Activated CD4-positive, alpha-beta memory T cell treated with anti-CD3 and anti-CD28 coated beads, Interleukin-2, amount 10 ng/mL, durations not matched to agents 7 days and 5 days (primary cell): ENCODE measurements around the gene GBF1. TPM values are rescaled to one million over a fixed set of nuclear protein-coding genes. Genes with fewer than 3 reads are reported as not detected.

ENCODE experiments used
- CTCF ChIA-PET: fragments of 350-600 bp; sonication (Branson Sonifier 250); formaldehyde crosslinking; loops from one replicate; lab custom pipeline; 2021; ENCODE audit warnings: antibody characterized with exemption, inconsistent platforms; lab: Charles Lee
- POLR2A ChIA-PET: fragments of 350-600 bp; sonication (Branson Sonifier 250); formaldehyde crosslinking; loops from one replicate; lab custom pipeline; 2021; ENCODE audit warnings: antibody characterized with exemption; lab: Charles Lee
- DNase-seq: peaks from one replicate; pipeline ENCODE4 v3.0.0-alpha.2; 2020
- H3K27ac Mint-ChIP-seq: one replicate; pipeline ENCODE4 v1.8.0; 2021; ENCODE audit warnings: mild to moderate bottlenecking, mixed read lengths
- H3K27me3 Mint-ChIP-seq: one replicate; pipeline ENCODE4 v1.8.0; 2021; ENCODE audit warnings: mixed read lengths
- H3K36me3 Mint-ChIP-seq: one replicate; pipeline ENCODE4 v1.8.0; 2021; ENCODE audit warnings: low read depth, mixed read lengths
- H3K4me1 Mint-ChIP-seq: one replicate; pipeline ENCODE4 v1.8.0; 2021; ENCODE audit warnings: mixed read lengths
- H3K4me3 Mint-ChIP-seq: one replicate; pipeline ENCODE4 v1.8.0; 2021; ENCODE audit warnings: mild to moderate bottlenecking, mixed read lengths
- H3K9me3 Mint-ChIP-seq: one replicate; pipeline ENCODE4 v1.8.0; 2021; ENCODE audit warnings: mixed read lengths
- total RNA-seq, 2 experiments: library from RNA; stranded (reverse); gene quantifications; one replicate each; pipeline ENCODE4 v1.2.3, GENCODE V29; 2021

GBF1 gene
- total RNA-seq, 2 experiments from 2014 or later, result 42.4 to 43.1 TPM

DNA sequence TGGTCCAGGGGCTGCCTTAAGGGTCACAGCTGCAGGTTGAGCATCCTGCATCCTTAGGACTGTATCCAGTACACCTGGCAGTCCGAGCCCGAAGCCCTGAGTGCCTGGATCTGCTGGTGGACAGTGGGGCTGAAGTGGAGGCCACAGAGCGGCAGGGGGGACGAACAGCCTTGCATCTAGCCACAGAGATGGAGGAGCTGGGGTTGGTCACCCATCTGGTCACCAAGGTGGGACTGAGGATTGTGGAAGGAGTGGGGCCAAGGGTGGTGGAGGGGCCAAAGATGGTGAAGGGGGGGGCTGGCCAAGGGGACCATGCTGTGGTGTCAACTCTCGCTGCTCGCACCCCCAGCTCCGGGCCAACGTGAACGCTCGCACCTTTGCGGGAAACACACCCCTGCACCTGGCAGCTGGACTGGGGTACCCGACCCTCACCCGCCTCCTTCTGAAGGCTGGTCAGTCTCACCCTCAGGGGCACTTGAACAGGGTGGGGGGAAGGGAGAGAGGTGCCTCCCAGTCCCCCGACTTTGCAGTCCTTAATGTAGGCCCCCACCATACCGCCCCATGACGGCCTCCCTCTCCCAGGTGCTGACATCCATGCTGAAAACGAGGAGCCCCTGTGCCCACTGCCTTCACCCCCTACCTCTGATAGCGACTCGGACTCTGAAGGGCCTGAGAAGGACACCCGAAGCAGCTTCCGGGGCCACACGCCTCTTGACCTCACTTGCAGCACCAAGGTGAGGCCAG is 155.4 kb downstream of the GBF1 start:
- peaks cover 43% of the 10 kb centered on the region for H3K4me1 Mint-ChIP-seq
- no peaks in the 10 kb centered on the region for H3K27me3 Mint-ChIP-seq
- H3K9me3 Mint-ChIP-seq, result no peaks in the 10 kb centered on the region
- POLR2A ChIA-PET, result interaction anchor here (0.7 to 4.1 kb wide), 3 partner anchors 20 to 53 kb away, joined by 3 to 32 read pairs (median 3); partner anchors contain the start of gene FBXL15
- H3K4me3 Mint-ChIP-seq, result no peak overlapping the region
- H3K36me3 Mint-ChIP-seq, result peaks cover 57% of the 10 kb centered on the region
- CTCF ChIA-PET, result interaction anchor here (0.6 to 10.7 kb wide), 9 partner anchors 9 to 231 kb away, joined by 3 to 199 read pairs (median 8); partner anchors contain the start of genes ELOVL3, FBXL15 and SUFU
- DNase-seq, result no peak
- H3K27ac Mint-ChIP-seq, result no peak overlapping the region

GRCh38 chr10:102401342-102401654 is 156.0 kb downstream of the GBF1 start:
- H3K27ac Mint-ChIP-seq, result no peak overlapping the region
- ChIA-PET CTCF (interaction anchor here (0.6 to 10.7 kb wide), 3 partner anchors 16 to 172 kb away, joined by 3 to 199 read pairs (median 22); partner anchors contain the start of gene ELOVL3), POLR2A (no interaction called here)
- peaks cover 38% of the 10 kb centered on the region for H3K4me1 Mint-ChIP-seq
- H3K4me3 Mint-ChIP-seq, result no peak overlapping the region
- no peaks in the 10 kb centered on the region for H3K27me3 Mint-ChIP-seq
- no peaks in the 10 kb centered on the region for H3K9me3 Mint-ChIP-seq
- no peak for DNase-seq
- H3K36me3 Mint-ChIP-seq, result peaks cover 53% of the 10 kb centered on the region

- ChIA-PET CTCF (interaction anchor here (10.7 kb wide), 1 partner anchor 172 kb away, joined by 199 read pairs; the partner anchor contains the start of gene ELOVL3), POLR2A (interaction anchor here (2.2 kb wide), 1 partner anchor 19 kb away, joined by 8 read pairs; the partner anchor contains the start of gene FBXL15)
- peaks cover 32% of the 10 kb centered on the region for H3K4me1 Mint-ChIP-seq
- H3K27ac Mint-ChIP-seq, result no peak overlapping the region
- H3K36me3 Mint-ChIP-seq, result peaks cover 46% of the 10 kb centered on the region
- no peak for DNase-seq
- peaks cover 2% of the 10 kb centered on the region for H3K27me3 Mint-ChIP-seq
- H3K9me3 Mint-ChIP-seq, result no peaks in the 10 kb centered on the region
- H3K4me3 Mint-ChIP-seq, result no peak overlapping the region
These were observed 156.6 kb downstream of the GBF1 start for GRCh38 chr10:102401735-102402511.

- H3K36me3 Mint-ChIP-seq, result peaks cover 41% of the 10 kb centered on the region
- peaks cover 5% of the 10 kb centered on the region for H3K27me3 Mint-ChIP-seq
- POLR2A ChIA-PET, result interaction anchor here (1.5 to 2.2 kb wide), 3 partner anchors 10 to 49 kb away, joined by 4 to 8 read pairs (median 5); partner anchors contain the start of genes C10orf95 and FBXL15
These were observed 157.2 kb downstream of the GBF1 start for GRCh38 chr10:102402512-102402896.

GRCh38 chr10:102403115-102403514 is 157.8 kb downstream of the GBF1 start:
- POLR2A ChIA-PET, result interaction anchor here (1.2 to 2.2 kb wide), 4 partner anchors 10 to 48 kb away, joined by 3 to 8 read pairs (median 4); partner anchors contain the start of genes C10orf95 and FBXL15
- peaks cover 34% of the 10 kb centered on the region for H3K36me3 Mint-ChIP-seq
- H3K4me3 Mint-ChIP-seq, result no peak overlapping the region
- H3K27me3 Mint-ChIP-seq, result peaks cover 11% of the 10 kb centered on the region
- H3K27ac Mint-ChIP-seq, result no peak overlapping the region
- no peaks in the 10 kb centered on the region for H3K9me3 Mint-ChIP-seq
- CTCF ChIA-PET, result interaction anchor here (0.6 to 2.2 kb wide), 15 partner anchors 8 to 396 kb away, joined by 3 to 17 read pairs (median 4); partner anchors contain the start of genes CUEDC2, FBXL15 and NFKB2
- peaks cover 23% of the 10 kb centered on the region for H3K4me1 Mint-ChIP-seq
- no peak for DNase-seq

More at GRCh38 chr10:102402512-102402896, 157.2 kb downstream of the GBF1 start:
- Mint-ChIP-seq H3K27ac (no peak overlapping the region), H3K4me3 (no peak overlapping the region), H3K4me1 (peaks cover 27% of the 10 kb centered on the region), H3K9me3 (no peaks in the 10 kb centered on the region)
- DNase-seq, result no peak
- CTCF ChIA-PET, result interaction anchor here (1.4 to 10.7 kb wide), 4 partner anchors 8 to 173 kb away, joined by 5 to 199 read pairs (median 13); partner anchors contain the start of genes ELOVL3, FBXL15 and NFKB2

DNA sequence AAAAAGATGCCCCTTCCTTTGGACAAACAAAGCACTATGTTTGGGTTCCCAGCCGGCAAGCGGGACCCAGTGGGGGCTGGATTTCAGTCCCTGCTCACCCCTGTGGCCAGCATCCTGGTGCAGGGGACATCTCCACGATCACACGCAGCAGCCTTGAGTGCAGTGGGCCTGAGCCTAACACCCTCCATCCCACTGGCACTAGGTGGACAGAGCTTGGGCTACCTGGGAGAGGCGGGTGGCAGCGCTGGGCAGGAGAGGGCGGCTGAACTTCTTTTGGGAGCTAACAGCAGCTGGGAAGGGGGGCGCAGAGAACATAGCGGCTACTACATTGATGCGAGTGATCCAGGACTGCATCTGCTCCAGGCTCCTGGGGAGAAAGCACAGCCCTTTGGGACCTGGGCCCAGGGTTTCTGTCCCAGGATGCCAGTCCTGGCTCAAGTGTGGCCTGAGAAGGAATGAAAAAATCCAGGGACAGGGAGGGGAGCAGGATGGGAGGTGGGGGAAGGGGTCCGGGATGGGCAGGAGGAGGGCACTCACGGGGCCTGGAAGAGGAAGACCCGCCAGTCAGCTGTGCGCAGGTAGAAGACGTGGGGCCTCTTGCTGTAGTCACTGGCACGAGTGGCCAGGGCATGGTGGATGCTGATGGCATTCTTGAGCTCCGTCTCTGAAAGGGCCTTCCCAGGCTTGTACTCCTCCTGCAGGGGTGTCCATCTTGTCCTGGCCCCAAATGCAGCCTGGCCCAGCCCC is 159.2 kb downstream of the GBF1 start:
- Mint-ChIP-seq H3K4me1 (peaks cover 19% of the 10 kb centered on the region), H3K9me3 (no peaks in the 10 kb centered on the region), H3K27me3 (peaks cover 18% of the 10 kb centered on the region), H3K36me3 (peaks cover 27% of the 10 kb centered on the region), H3K4me3 (no peak overlapping the region), H3K27ac (no peak overlapping the region)
- DNase-seq, result no peak
- POLR2A ChIA-PET, result interaction anchor here (0.7 to 1.9 kb wide), 12 partner anchors 8 to 233 kb away, joined by 3 to 6 read pairs (median 4); partner anchors contain the start of genes C10orf95, FBXL15 and NFKB2
- CTCF ChIA-PET, result interaction anchor here (0.7 to 2.2 kb wide), 12 partner anchors 11 to 238 kb away, joined by 3 to 17 read pairs (median 4); partner anchors contain the start of genes CUEDC2 and FBXL15

DNA sequence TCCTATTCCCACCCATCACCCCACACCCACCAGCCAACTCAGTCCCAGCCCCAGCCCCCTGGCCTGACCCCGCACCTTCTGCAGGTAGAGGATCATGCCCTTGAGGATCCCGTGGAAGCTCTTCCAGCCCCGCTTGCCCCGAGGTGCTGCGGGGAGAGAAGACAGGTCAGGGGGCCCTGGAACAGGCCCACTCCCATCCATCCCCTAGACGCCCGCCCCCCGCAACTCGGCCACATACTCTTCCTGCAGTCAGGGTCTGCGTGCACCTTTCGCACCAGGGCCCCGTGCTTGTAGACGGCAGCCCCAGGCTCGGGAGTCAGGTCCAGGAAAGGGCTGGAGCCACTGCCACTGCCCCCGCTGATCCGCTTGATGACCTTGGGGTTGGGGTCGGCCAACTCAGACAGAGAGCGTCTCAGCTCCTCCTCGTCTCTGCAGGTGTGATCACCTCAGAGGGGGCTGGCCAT is 159.8 kb downstream of the GBF1 start:
- peaks cover 25% of the 10 kb centered on the region for H3K36me3 Mint-ChIP-seq
- DNase-seq, result no peak
- ChIA-PET POLR2A (interaction anchor here (0.9 to 1.3 kb wide), 8 partner anchors 8 to 178 kb away, joined by 3 to 6 read pairs (median 3); partner anchors contain the start of genes FBXL15 and NFKB2), CTCF (interaction anchor here (1.7 kb wide), 2 partner anchors 28 to 235 kb away, joined by 4 to 5 read pairs; partner anchors contain the start of gene CUEDC2)
- H3K9me3 Mint-ChIP-seq, result no peaks in the 10 kb centered on the region
- peaks cover 19% of the 10 kb centered on the region for H3K4me1 Mint-ChIP-seq
- no peak overlapping the region for H3K27ac Mint-ChIP-seq
- peaks cover 24% of the 10 kb centered on the region for H3K27me3 Mint-ChIP-seq
- no peak overlapping the region for H3K4me3 Mint-ChIP-seq

DNA sequence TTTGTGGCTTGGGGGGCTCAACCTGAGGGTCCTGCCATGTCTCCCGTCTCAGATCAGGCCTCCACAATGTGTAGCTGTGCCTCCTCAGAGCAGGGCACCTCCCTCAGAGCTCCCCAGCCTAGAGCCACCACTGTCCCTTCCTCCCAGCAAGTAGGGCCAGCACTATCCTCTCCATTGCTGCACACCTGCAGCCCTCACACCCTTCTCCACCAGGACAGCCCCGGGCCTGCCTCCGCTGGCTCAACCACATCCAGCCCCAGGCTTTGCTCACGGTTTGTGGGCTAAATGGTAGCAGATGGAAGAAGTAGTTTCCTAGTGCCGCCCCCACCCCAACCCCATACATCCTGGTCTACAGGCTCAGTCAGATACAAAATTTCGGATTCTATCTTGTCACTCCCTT is 160.3 kb downstream of the GBF1 start:
- Mint-ChIP-seq H3K4me3 (no peak overlapping the region), H3K36me3 (peaks cover 20% of the 10 kb centered on the region), H3K4me1 (peaks cover 15% of the 10 kb centered on the region), H3K9me3 (no peaks in the 10 kb centered on the region), H3K27me3 (peaks cover 26% of the 10 kb centered on the region), H3K27ac (no peak overlapping the region)
- ChIA-PET POLR2A (interaction anchor here (1.0 to 1.3 kb wide), 3 partner anchors 8 to 67 kb away, joined by 3 to 6 read pairs (median 3); partner anchors contain the start of gene NFKB2), CTCF (interaction anchor here (1.0 to 1.7 kb wide), 2 partner anchors 27 to 236 kb away, joined by 3 to 5 read pairs; partner anchors contain the start of gene CUEDC2)
- DNase-seq, result no peak

DNA sequence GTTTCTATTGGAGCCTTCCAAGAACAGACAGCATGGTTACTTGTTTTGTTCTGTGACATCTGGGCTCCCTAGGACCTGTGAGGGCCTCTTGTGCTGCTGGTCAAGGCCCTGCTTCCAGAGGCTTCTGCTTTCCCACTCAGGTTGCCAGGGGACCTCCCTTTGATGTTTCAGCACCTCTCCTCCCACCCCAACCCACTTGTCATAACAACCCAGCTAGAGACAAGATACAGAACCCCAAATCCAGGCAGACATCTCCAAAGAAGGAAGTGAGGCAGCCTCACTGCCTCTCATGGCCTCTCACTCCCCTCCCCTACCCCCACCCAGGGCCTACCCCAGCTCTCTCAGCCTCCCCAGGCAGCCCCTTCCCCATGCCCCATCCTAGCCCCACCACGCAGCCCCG is 161.5 kb downstream of the GBF1 start:
- Mint-ChIP-seq H3K4me1 (peaks cover 20% of the 10 kb centered on the region), H3K27ac (no peak overlapping the region), H3K9me3 (no peaks in the 10 kb centered on the region), H3K4me3 (no peak overlapping the region), H3K27me3 (peaks cover 38% of the 10 kb centered on the region), H3K36me3 (peaks cover 12% of the 10 kb centered on the region)
- ChIA-PET POLR2A (interaction anchor here (0.8 to 1.9 kb wide), 5 partner anchors 8 to 67 kb away, joined by 3 to 11 read pairs (median 3); partner anchors contain the start of genes CUEDC2 and FBXL15), CTCF (interaction anchor here (1.4 kb wide), 1 partner anchor 72 kb away, joined by 5 read pairs; no protein-coding TSS in a partner anchor)
- no peak for DNase-seq

GRCh38 chr10:102407425-102408130 is 162.2 kb downstream of the GBF1 start:
- Mint-ChIP-seq H3K4me3 (no peak overlapping the region), H3K9me3 (no peaks in the 10 kb centered on the region), H3K36me3 (peaks cover 5% of the 10 kb centered on the region), H3K27me3 (peaks cover 40% of the 10 kb centered on the region), H3K4me1 (peaks cover 22% of the 10 kb centered on the region), H3K27ac (no peak overlapping the region)
- ChIA-PET POLR2A (interaction anchor here (0.8 to 1.9 kb wide), 5 partner anchors 9 to 66 kb away, joined by 3 to 11 read pairs (median 3); partner anchors contain the start of gene FBXL15), CTCF (interaction anchor here (1.0 to 1.4 kb wide), 2 partner anchors 8 to 71 kb away, joined by 3 to 5 read pairs; no protein-coding TSS in a partner anchor)
- no peak for DNase-seq
